Measurements from ENCODE around the gene IVNS1ABP. TPM values are rescaled to one million over a fixed set of nuclear protein-coding genes. Genes with fewer than 3 reads are reported as not detected.

IVNS1ABP gene
- total and polyA plus RNA-seq, 2 donors (not counting 3 experiments of a cell fraction or from before 2014, with no cell fraction given): 26.3 to 81.6 TPM

- no peaks in the 10 kb centered on the region for H3K27me3 ChIP-seq (ENCODE audit: control insufficient read depth in 2 of 2, insufficient read depth in 2 of 2, low read length in 2 of 2)
- H2AFZ ChIP-seq (ENCODE audit: low read depth, low read length): no peak overlapping the region
- TF ChIP-seq JUN (IDR thresholded peaks at IDR 0.05; ENCODE audit: borderline replicate concordance, insufficient read depth, insufficient read length, low read depth): peak; percentile 5
- no peak for TF ChIP-seq FOS (IDR thresholded peaks at IDR 0.05; ENCODE audit: borderline replicate concordance, insufficient read depth, low read length)
- TF ChIP-seq, protein P1, sequence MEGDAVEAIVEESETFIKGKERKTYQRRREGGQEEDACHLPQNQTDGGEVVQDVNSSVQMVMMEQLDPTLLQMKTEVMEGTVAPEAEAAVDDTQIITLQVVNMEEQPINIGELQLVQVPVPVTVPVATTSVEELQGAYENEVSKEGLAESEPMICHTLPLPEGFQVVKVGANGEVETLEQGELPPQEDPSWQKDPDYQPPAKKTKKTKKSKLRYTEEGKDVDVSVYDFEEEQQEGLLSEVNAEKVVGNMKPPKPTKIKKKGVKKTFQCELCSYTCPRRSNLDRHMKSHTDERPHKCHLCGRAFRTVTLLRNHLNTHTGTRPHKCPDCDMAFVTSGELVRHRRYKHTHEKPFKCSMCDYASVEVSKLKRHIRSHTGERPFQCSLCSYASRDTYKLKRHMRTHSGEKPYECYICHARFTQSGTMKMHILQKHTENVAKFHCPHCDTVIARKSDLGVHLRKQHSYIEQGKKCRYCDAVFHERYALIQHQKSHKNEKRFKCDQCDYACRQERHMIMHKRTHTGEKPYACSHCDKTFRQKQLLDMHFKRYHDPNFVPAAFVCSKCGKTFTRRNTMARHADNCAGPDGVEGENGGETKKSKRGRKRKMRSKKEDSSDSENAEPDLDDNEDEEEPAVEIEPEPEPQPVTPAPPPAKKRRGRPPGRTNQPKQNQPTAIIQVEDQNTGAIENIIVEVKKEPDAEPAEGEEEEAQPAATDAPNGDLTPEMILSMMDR (IDR thresholded peaks at IDR 0.05; ENCODE audit: extremely low read depth in 1 of 2, insufficient read depth in 1 of 2, low read depth in 1 of 2, low read length in 2 of 2): no peak
- no peak for TF ChIP-seq POLR2AphosphoS5 (IDR thresholded peaks at IDR 0.05; ENCODE audit: insufficient read depth, low read depth, low read length)
- no peak for TF ChIP-seq POLR2A (IDR thresholded peaks at IDR 0.05; ENCODE audit: low read depth, low read length)
- no peak for TF ChIP-seq GATA2 (IDR thresholded peaks at IDR 0.05; ENCODE audit: insufficient read depth, insufficient read length, low read depth, low read length)
- TF ChIP-seq, protein P2, sequence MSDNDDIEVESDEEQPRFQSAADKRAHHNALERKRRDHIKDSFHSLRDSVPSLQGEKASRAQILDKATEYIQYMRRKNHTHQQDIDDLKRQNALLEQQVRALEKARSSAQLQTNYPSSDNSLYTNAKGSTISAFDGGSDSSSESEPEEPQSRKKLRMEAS (IDR thresholded peaks at IDR 0.05; ENCODE audit: insufficient read depth, insufficient read length): no peak
- TF ChIP-seq EZH2 (IDR thresholded peaks at IDR 0.05; ENCODE audit: borderline replicate concordance, low read depth, low read length, severe bottlenecking): no peak
- DNase-seq (ENCODE audit: low read depth, low spot score) (peak; percentile 47), FAIRE-seq (no peak)
- H3K4me1 ChIP-seq (ENCODE audit: control insufficient read depth, extremely low read depth, insufficient read depth, low read length): peaks cover 9% of the 10 kb centered on the region
- H3K36me3 ChIP-seq (ENCODE audit: control insufficient read depth in 2 of 2, extremely low read depth in 1 of 2, insufficient read depth in 2 of 2, low read length in 2 of 2): no peaks in the 10 kb centered on the region
- no peak overlapping the region for H3K4me2 ChIP-seq (ENCODE audit: insufficient read depth, low read length)
- H3K9me3 ChIP-seq (replicated peaks; ENCODE audit: control insufficient read depth, insufficient read depth, low read length): no peaks in the 10 kb centered on the region
- POLR2A ChIA-PET: no interaction called here
- intact Hi-C loops (cut with micrococcal nuclease): no loop called here
- H4K20me1 ChIP-seq (replicated peaks; ENCODE audit: control insufficient read depth, extremely low read depth, insufficient read depth, low read length): no peaks in the 10 kb centered on the region
- no peak overlapping the region for H3K9ac ChIP-seq (replicated peaks; ENCODE audit: extremely low read depth, insufficient read depth, low read length)
- no peak overlapping the region for H3K4me3 ChIP-seq (replicated peaks in 1 of 3; ENCODE audit: insufficient read depth in 1 of 3, low read depth in 1 of 3, low read length in 3 of 3)
- BruUV-seq (replicated peaks): no TSS peak
- no peaks in the 10 kb centered on the region for H3K9me1 ChIP-seq (replicated peaks; ENCODE audit: control insufficient read depth, extremely low read depth, insufficient read depth, low read length)
- H3K79me2 ChIP-seq (ENCODE audit: control insufficient read depth, insufficient read depth, low read length): no peaks in the 10 kb centered on the region
- no peak overlapping the region for H3K27ac ChIP-seq (ENCODE audit: insufficient read depth, low read depth, low read length)
- dilution Hi-C loops (cut with MboI; ENCODE audit: extremely low pct_ligation_motif_present, low sequenced_read_pairs): no loop called here
- CTCF ChIA-PET: no interaction called here
Observed at GRCh38 chr1:185260611-185261010, 56.4 kb downstream of the IVNS1ABP start.

Data from endothelial cell of umbilical vein (primary cell).